Subcutaneous abdominal adipose tissue (tissue), 5 donors: ENCODE data around the gene PIK3CA.
"Not testable (repeated sequence)": the region's sequence is repeated elsewhere in the genome, so short reads cannot be mapped to it uniquely, and the experiment has no call there.

Experiments used
- H3K27ac ChIP-seq: one replicate; pipeline ENCODE4 v1.7.0; 2013; ENCODE audit warnings: low read depth, mild to moderate bottlenecking, inconsistent platforms, low read length, moderate library complexity
- H3K27me3 ChIP-seq, 5 donors: one replicate each; pipeline ENCODE4 v1.7.0; 2013; ENCODE audit warnings: low read length in 5 of 5, inconsistent platforms in 1 of 5; ENCODE audit not compliant: control insufficient read depth in 5 of 5, insufficient read depth in 4 of 5
- H3K36me3 ChIP-seq, 5 donors: one replicate each; pipeline ENCODE4 v1.7.0; 2013; ENCODE audit warnings: low read length in 5 of 5; ENCODE audit not compliant: control insufficient read depth in 5 of 5, insufficient read depth in 5 of 5
- H3K4me1 ChIP-seq, 5 donors: one replicate each; pipeline ENCODE4 v1.7.0; 2013; ENCODE audit warnings: low read length in 5 of 5, mild to moderate bottlenecking in 3 of 5, moderate library complexity in 1 of 5; ENCODE audit not compliant: control insufficient read depth in 5 of 5, insufficient read depth in 5 of 5
- H3K4me3 ChIP-seq, 5 donors: one replicate each; pipeline ENCODE4 v1.7.0; 2013; ENCODE audit warnings: low read length in 5 of 5, low read depth in 1 of 5
- H3K9ac ChIP-seq, 5 donors: one replicate each; pipeline ENCODE4 v1.7.0; 2013; ENCODE audit warnings: low read length in 5 of 5, mild to moderate bottlenecking in 4 of 5, moderate library complexity in 3 of 5
- H3K9me3 ChIP-seq, 5 donors: one replicate each; pipeline ENCODE4 v1.7.0; 2013; ENCODE audit warnings: low read length in 5 of 5; ENCODE audit not compliant: control insufficient read depth in 5 of 5
- donor health status: healthy.
- donor health status: healthy.
- donor health status: healthy.
- donor health status: healthy.
- donor health status: healthy.

The PIK3CA gene

GRCh38 chr3:179257742-179258141, 109.6 kb downstream of the PIK3CA start:
- not testable (repeated sequence) for H3K9ac ChIP-seq, H3K4me3 ChIP-seq, H3K36me3 ChIP-seq, H3K27me3 ChIP-seq, H3K27ac ChIP-seq
- Histone ChIP-seq H3K9me3 (peaks cover 0 to 12% (median 9%) of the 10 kb centered on the region in 5 donors), H3K4me1 (peaks cover 0 to 20% (median 7%) of the 10 kb centered on the region in 5 donors)

DNA sequence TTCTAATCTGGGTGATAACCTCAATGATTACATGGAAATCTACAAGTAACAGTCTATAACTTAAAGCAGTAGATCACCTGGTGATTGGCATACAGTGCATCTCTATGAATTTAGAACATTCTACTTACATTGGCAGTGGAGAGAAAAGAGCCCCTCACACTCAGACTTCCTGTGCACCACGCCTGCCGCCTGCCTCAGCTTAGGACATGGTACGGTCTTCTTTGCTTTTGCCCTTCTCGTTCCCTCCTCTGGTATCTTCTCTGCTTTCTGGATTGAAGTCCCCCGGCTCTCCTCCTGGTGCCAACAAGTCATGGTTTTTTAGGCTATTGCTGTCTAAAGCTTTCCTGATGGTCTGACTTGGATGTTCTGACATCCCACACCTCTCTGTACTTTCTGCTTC, 110.7 kb downstream of the PIK3CA start:
- Histone ChIP-seq H3K4me3 (no peak overlapping the region), H3K9me3 (peaks cover 0 to 12% (median 9%) of the 10 kb centered on the region in 5 donors), H3K36me3 (no peaks in the 10 kb centered on the region), H3K27me3 (no peaks in the 10 kb centered on the region), H3K27ac (no peak overlapping the region), H3K9ac (no peak overlapping the region), H3K4me1 (peaks cover 0 to 20% (median 7%) of the 10 kb centered on the region in 5 donors)

DNA sequence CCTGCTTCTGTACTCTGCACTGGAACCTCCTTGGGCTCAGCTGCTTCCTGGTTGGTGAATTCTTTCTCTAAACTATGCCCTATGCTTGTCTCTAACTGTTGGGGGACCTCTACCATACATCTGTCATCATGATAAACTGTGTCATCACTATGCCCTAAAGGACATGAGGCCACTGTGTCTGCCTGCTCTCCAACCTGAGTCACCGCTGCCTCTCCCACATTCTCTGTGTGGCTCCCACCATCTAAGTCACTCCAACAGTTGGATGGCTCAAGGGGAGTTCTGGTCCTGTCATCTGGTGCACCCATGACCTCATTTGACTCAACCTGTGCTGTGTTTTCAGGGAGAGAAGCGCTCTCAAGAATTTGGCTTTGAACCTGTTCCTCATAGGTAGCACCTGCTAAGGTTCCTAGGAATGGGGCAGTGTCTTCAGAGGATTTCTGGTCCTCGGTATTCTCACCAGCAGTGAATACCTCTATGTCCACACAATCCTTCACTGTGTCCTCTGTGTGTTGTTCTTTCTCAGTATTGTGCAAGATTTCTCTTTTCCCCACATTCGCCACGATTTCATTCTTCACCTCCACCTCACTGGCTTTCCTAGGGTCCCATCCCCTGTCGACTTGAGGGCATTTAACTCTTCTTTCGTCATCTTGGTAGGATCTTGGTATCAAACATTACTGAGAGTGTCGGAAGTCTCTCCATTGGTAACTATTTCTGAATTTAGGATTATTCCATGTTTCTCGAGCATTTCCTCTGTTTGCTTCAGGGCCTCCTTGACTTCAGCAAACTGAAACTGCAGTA, 112.0 kb downstream of the PIK3CA start:
- not testable (repeated sequence) for H3K36me3 ChIP-seq, H3K9ac ChIP-seq, H3K27ac ChIP-seq, H3K27me3 ChIP-seq
- H3K4me1 ChIP-seq, result peaks cover 0 to 20% (median 7%) of the 10 kb centered on the region in 5 donors
- H3K9me3 ChIP-seq, result peaks cover 0 to 12% (median 9%) of the 10 kb centered on the region in 5 donors
- H3K4me3 ChIP-seq, result peak overlapping the region in 4 of 5 donors; percentile 71 to 81 (median 78)

- peaks cover 0 to 3% (median 0%) of the 10 kb centered on the region in 5 donors for H3K27me3 ChIP-seq
- H3K9me3 ChIP-seq, result peaks cover 0 to 12% (median 9%) of the 10 kb centered on the region in 5 donors
- peaks cover 0 to 20% (median 7%) of the 10 kb centered on the region in 5 donors for H3K4me1 ChIP-seq
- peak overlapping the region; percentile 71 to 85 (median 78) for H3K4me3 ChIP-seq
- H3K27ac ChIP-seq, result peak overlapping the region; percentile 37
- H3K9ac ChIP-seq, result peak overlapping the region in 4 of 5 donors; percentile 67 to 81 (median 75)
- H3K36me3 ChIP-seq, result no peaks in the 10 kb centered on the region
These were observed 113.0 kb downstream of the PIK3CA start for GRCh38 chr3:179260949-179261765.

DNA sequence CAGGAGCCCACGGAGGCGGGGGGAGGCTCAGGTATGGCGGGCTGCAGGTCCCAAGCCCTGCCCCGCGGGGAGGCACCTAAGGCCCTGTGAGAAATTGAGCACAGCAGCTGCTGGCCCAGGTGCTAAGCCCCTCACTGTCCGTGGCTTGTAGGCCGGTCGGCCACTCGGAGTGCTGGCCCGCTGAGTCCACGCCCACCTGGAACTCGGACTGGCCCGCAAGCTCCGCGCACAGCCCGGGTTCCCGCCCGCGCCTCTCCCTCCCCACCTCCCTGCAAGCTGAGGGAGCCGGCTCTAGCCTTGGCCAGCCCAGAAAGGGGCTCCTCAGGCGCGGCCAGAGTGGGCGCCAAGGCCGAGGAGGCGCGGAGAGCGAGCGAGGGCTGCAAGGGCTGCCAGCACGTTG, 115.0 kb downstream of the PIK3CA start:
- peaks cover 0 to 12% (median 9%) of the 10 kb centered on the region in 5 donors for H3K9me3 ChIP-seq
- H3K27ac ChIP-seq, result no peak overlapping the region
- H3K4me1 ChIP-seq, result peaks cover 0 to 17% (median 14%) of the 10 kb centered on the region in 5 donors
- peaks cover 0 to 8% (median 4%) of the 10 kb centered on the region in 5 donors for H3K27me3 ChIP-seq
- H3K9ac ChIP-seq, result no peak overlapping the region
- no peak overlapping the region for H3K4me3 ChIP-seq
- no peaks in the 10 kb centered on the region for H3K36me3 ChIP-seq

GRCh38 chr3:179264449-179264848, 116.3 kb downstream of the PIK3CA start:
- peaks cover 0 to 8% (median 4%) of the 10 kb centered on the region in 5 donors for H3K27me3 ChIP-seq
- no peak overlapping the region for H3K4me3 ChIP-seq
- H3K36me3 ChIP-seq, result no peaks in the 10 kb centered on the region
- peaks cover 0 to 5% (median 3%) of the 10 kb centered on the region in 5 donors for H3K9me3 ChIP-seq
- no peak overlapping the region for H3K9ac ChIP-seq
- H3K27ac ChIP-seq, result no peak overlapping the region
- peaks cover 0 to 24% (median 11%) of the 10 kb centered on the region in 5 donors for H3K4me1 ChIP-seq

DNA sequence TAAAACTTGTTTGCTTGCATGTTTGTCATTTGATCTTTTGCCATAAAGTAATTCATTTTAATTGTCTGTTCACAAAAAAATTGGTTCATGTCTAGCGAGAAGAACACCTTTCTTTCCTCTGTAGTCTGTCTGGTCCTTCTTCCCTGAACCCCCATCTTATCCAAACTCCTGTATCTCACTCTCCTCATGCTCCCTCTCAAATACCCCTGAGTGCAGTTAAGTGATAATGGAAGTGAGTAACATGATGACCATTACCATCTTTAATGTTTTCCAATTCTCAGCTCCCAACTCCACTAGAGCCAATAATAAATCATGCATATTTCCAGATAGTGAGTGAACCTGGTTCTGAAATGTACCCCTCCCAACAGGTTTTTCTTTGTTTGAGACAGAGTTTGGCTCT, 116.9 kb downstream of the PIK3CA start:
- Histone ChIP-seq H3K27ac (no peak overlapping the region), H3K36me3 (no peaks in the 10 kb centered on the region), H3K27me3 (peaks cover 0 to 8% (median 4%) of the 10 kb centered on the region in 5 donors), H3K9ac (no peak overlapping the region), H3K4me3 (no peak overlapping the region), H3K9me3 (peaks cover 0 to under 1% (median 0%) of the 10 kb centered on the region in 5 donors), H3K4me1 (peaks cover 0 to 24% (median 11%) of the 10 kb centered on the region in 5 donors)

- no peaks in the 10 kb centered on the region for H3K9me3 ChIP-seq
- H3K4me3 ChIP-seq, result no peak overlapping the region
- H3K9ac ChIP-seq, result no peak overlapping the region
- H3K4me1 ChIP-seq, result peaks cover 0 to 27% (median 7%) of the 10 kb centered on the region in 5 donors
- H3K36me3 ChIP-seq, result no peaks in the 10 kb centered on the region
- H3K27ac ChIP-seq, result no peak overlapping the region
- peaks cover 0 to 8% (median 4%) of the 10 kb centered on the region in 5 donors for H3K27me3 ChIP-seq
These were observed 117.7 kb downstream of the PIK3CA start for GRCh38 chr3:179265875-179266274.

DNA sequence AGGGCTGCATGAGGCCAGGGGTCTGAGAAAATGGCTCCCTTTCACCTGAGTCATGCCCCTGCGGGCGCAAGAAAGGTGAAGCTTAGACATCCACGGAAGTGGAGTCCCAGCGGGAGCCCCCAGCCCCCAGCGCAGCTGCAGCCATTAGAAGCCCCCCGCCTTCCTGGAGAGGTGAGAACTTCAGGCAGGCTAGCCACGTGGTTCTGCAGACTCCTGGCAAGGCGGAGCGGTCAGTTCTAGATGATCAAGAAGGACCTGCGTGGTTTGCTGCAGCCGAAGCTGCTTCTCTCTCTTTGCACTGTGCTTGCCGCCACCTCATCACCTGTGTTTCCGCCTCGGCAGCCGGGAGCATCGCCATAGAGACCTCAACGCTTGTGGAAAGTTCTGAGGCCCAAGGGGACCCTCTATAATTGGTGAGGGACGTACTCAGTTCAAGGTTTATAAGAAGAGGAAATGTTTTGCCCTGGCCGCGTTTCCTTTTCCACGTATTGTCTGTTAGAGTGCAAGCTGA, 118.6 kb downstream of the PIK3CA start:
- H3K36me3 ChIP-seq, result no peaks in the 10 kb centered on the region
- H3K9ac ChIP-seq, result no peak overlapping the region
- peaks cover 0 to 8% (median 4%) of the 10 kb centered on the region in 5 donors for H3K27me3 ChIP-seq
- H3K9me3 ChIP-seq, result no peaks in the 10 kb centered on the region
- H3K4me3 ChIP-seq, result peak overlapping the region in 2 of 5 donors; percentile 10 to 33
- no peak overlapping the region for H3K27ac ChIP-seq
- peaks cover 0 to 27% (median 2%) of the 10 kb centered on the region in 5 donors for H3K4me1 ChIP-seq
